Measurements from ENCODE around the gene CELSR1. TPM values are rescaled to one million over a fixed set of nuclear protein-coding genes. Genes with fewer than 3 reads are reported as not detected.
A peak's percentile ranks its signal among the peaks of the same experiment; 100 is the strongest.

CELSR1 gene
- total and polyA plus RNA-seq, 8 donors, result 24.6 to 59.8 (median 33.3) TPM

DNA sequence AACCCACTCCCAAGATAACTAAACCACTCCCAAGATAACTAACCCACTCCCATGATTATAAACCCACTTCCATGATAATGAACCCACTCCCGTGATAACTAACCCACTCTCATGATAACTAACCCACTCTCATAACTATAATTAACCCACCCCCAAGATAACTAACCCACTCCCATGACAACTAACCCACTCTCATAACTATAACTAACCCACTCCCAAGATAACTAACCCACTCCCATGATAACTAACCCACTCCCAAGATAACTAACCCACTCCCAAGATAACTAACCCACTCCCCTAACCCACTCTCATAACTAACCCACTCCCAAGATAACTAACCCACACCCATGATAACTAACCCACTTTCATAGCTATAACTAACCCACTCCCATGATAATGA is 30.1 kb upstream of the CELSR1 start:
- intact Hi-C loops (cut with DNase I), result no loop called here
- no peak for TF ChIP-seq CTCF (IDR thresholded peaks at IDR 0.05)

DNA sequence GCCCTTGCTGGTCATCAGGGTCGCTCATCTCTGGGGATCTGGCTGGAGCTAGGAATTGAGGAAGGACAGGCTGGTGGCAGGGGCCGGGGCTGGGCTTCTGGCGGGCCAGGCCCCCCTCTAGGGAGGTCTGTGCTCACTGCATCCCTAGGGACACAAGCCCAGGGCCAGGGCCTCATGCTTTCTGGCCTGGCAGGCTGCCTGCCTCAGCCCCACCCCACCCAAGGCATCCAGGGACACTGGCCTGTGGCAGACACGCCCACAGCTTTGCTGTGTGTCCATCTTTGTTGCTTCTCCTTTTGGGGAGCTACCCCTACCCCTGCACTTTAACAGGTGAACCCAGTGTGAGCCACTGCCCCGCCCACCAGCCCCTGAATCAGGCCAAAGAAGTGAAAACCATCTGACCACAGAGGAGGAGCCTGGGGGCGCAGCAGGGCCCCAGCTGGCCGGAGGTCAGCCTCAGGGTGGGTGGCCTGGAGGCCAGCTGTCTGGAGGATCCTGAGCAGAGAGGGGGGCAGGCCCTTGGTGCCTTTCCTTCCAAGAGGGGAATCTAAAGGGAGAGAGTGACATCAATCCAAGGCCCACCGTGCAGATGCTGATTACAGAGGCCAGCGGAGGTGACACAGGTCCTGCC is 26.8 kb upstream of the CELSR1 start:
- Histone ChIP-seq H3K4me1 (peaks cover 8 to 16% of the 10 kb centered on the region in 2 donors), H3K4me3 (no peak overlapping the region), H3K36me3 (no peaks in the 10 kb centered on the region), H3K27me3 (no peaks in the 10 kb centered on the region), H3K27ac (no peak overlapping the region), H3K9me3 (no peaks in the 10 kb centered on the region)
- intact Hi-C loops (cut with DNase I), result no loop called here
- no peak for TF ChIP-seq CTCF (IDR thresholded peaks at IDR 0.05)
- ATAC-seq (peak; percentile 17), DNase-seq (peak in 1 of 4 donors; percentile 34)

More for the DNA sequence above, 30.1 kb upstream of the CELSR1 start:
- no peak overlapping the region for H3K27ac ChIP-seq
- no peak overlapping the region for H3K4me3 ChIP-seq
- H3K27me3 ChIP-seq, result no peaks in the 10 kb centered on the region
- H3K36me3 ChIP-seq, result no peaks in the 10 kb centered on the region
- DNase-seq, result no peak
- peaks cover 8 to 14% of the 10 kb centered on the region in 2 donors for H3K4me1 ChIP-seq
- ATAC-seq, result no peak
- H3K9me3 ChIP-seq, result peaks cover 0 to 14% of the 10 kb centered on the region in 2 donors

GRCh38 chr22:46563381-46564083 is 26.1 kb upstream of the CELSR1 start:
- intact Hi-C loops (cut with DNase I), result no loop called here
- Histone ChIP-seq H3K9me3 (no peaks in the 10 kb centered on the region), H3K27ac (no peak overlapping the region), H3K27me3 (no peaks in the 10 kb centered on the region), H3K4me3 (no peak overlapping the region), H3K36me3 (no peaks in the 10 kb centered on the region), H3K4me1 (peaks cover 8 to 16% of the 10 kb centered on the region in 2 donors)
- ATAC-seq, result peak; percentile 97
- TF ChIP-seq CTCF (IDR thresholded peaks at IDR 0.05), result peak; percentile 70 to 82
- peak in 2 of 4 donors; percentile 79 to 93 for DNase-seq

GRCh38 chr22:46561435-46561905 is 24.1 kb upstream of the CELSR1 start:
- H3K27me3 ChIP-seq, result no peaks in the 10 kb centered on the region
- H3K9me3 ChIP-seq, result peaks cover 0 to 5% of the 10 kb centered on the region in 2 donors
- no peak for TF ChIP-seq CTCF (IDR thresholded peaks at IDR 0.05)
- no peak for ATAC-seq
- intact Hi-C loops (cut with DNase I), result no loop called here
- peaks cover 8 to 16% of the 10 kb centered on the region in 2 donors for H3K4me1 ChIP-seq
- no peak overlapping the region for H3K27ac ChIP-seq
- DNase-seq, result peak in 2 of 4 donors; percentile 29 to 43
- no peaks in the 10 kb centered on the region for H3K36me3 ChIP-seq
- H3K4me3 ChIP-seq, result no peak overlapping the region

DNA sequence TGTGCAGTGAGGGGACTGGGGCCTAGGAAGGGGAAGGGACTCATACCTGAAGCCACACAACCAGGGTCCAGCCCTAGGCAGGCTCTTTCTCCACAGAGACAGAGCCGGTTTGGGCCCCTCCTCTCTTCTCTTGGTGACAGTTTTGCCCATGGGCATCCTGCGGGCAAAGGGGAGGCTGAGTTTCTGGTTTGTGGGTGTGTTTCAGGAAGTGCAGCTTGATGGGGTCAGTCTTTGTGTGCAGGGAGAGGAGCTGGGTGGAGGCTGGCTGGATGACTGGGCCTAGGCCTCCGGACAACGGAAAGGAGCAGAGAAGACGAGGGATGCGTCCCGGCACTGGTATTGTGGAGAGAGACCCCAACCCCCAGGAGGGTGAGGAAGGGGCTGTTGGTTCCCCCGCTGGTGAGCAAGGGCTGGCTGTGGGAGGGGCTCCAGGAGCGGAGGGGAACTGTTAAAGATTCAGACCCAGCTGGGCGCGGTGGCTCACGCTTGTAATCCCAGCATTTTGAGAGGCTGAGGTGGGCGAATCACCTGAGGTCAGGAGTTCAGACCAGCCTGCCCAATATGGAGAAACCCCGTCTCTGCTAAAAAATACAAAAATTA is 23.4 kb upstream of the CELSR1 start:
- no peak for TF ChIP-seq CTCF (IDR thresholded peaks at IDR 0.05)
- Histone ChIP-seq H3K36me3 (no peaks in the 10 kb centered on the region), H3K4me1 (peaks cover 8 to 16% of the 10 kb centered on the region in 2 donors), H3K9me3 (peaks cover 0 to 5% of the 10 kb centered on the region in 2 donors), H3K27ac (no peak overlapping the region), H3K27me3 (no peaks in the 10 kb centered on the region), H3K4me3 (no peak overlapping the region)
- intact Hi-C loops (cut with DNase I), result no loop called here
- peak in 2 of 4 donors; percentile 26 to 62 for DNase-seq
- ATAC-seq, result no peak

Data from left lung (tissue), 10 donors.